Activated naive CD4-positive, alpha-beta T cell treated with anti-CD3 and anti-CD28 coated beads, Interleukin-2, amount 50 U/mL, for 16 hours (primary cell): Measurements from ENCODE around the gene CAVIN1.
A peak's percentile ranks its signal among the peaks of the same experiment; 100 is the strongest.
"Not testable (repeated sequence)": the region's sequence is repeated elsewhere in the genome, so short reads cannot be mapped to it uniquely, and the experiment has no call there.

ENCODE experiments used
- DNase-seq: peaks from one replicate; pipeline ENCODE4 v3.0.0-alpha.2; 2020

CAVIN1 gene

GRCh38 chr17:42429726-42430447, 6.8 kb upstream of the CAVIN1 start:
- DNase-seq: no peak

GRCh38 chr17:42428141-42428944, 5.3 kb upstream of the CAVIN1 start:
- DNase-seq: peak; percentile 31

GRCh38 chr17:42424991-42425610, 2.0 kb upstream of the CAVIN1 start:
- DNase-seq: no peak

GRCh38 chr17:42423766-42424165, 710 bp upstream of the CAVIN1 start:
- DNase-seq: no peak

GRCh38 chr17:42422412-42422957, 571 bp downstream of the CAVIN1 start:
- DNase-seq: peak; percentile 39

GRCh38 chr17:42421507-42422338, 1.3 kb downstream of the CAVIN1 start:
- peak; percentile 17 for DNase-seq

GRCh38 chr17:42421136-42421506, 1.9 kb downstream of the CAVIN1 start:
- no peak for DNase-seq

- not testable (repeated sequence) for DNase-seq
These were observed 5.1 kb downstream of the CAVIN1 start for GRCh38 chr17:42417981-42418380.

- DNase-seq: peak; percentile 69
These were observed 8.2 kb downstream of the CAVIN1 start for GRCh38 chr17:42414704-42415409.

- no peak for DNase-seq
These were observed 9.5 kb downstream of the CAVIN1 start for GRCh38 chr17:42413464-42414040.

GRCh38 chr17:42411905-42412679, 11.0 kb downstream of the CAVIN1 start:
- no peak for DNase-seq

- DNase-seq: no peak
These were observed 11.7 kb downstream of the CAVIN1 start for GRCh38 chr17:42411361-42411760.

- DNase-seq: no peak
These were observed 12.8 kb downstream of the CAVIN1 start for GRCh38 chr17:42410319-42410685.

- no peak for DNase-seq
These were observed 13.3 kb downstream of the CAVIN1 start for GRCh38 chr17:42409523-42410318.

- DNase-seq: no peak
These were observed 15.0 kb downstream of the CAVIN1 start for GRCh38 chr17:42408061-42408460.

GRCh38 chr17:42407289-42407836, 15.7 kb downstream of the CAVIN1 start:
- peak; percentile 60 for DNase-seq

- DNase-seq: no peak
These were observed 16.3 kb downstream of the CAVIN1 start for GRCh38 chr17:42406615-42407288.

- peak; percentile 84 for DNase-seq
These were observed 17.0 kb downstream of the CAVIN1 start for GRCh38 chr17:42405963-42406495.

- no peak for DNase-seq
These were observed 18.0 kb downstream of the CAVIN1 start for GRCh38 chr17:42405076-42405475.
